Activated naive CD4-positive, alpha-beta T cell treated with Interleukin-2 at 50 U/mL for 16 hours (primary cell): Measurements from ENCODE around the gene TREH.
A peak's percentile ranks its signal among the peaks of the same experiment; 100 is the strongest.
"Not testable (repeated sequence)": the region's sequence is repeated elsewhere in the genome, so short reads cannot be mapped to it uniquely, and the experiment has no call there.

Experiments used
- DNase-seq: peaks from one replicate; pipeline ENCODE4 v3.0.0-alpha.2; 2020

Gene TREH

GRCh38 chr11:118696673-118697226, 17.3 kb upstream of the TREH start:
- DNase-seq: no peak

- DNase-seq: no peak
Measured at GRCh38 chr11:118694771-118695170, 15.3 kb upstream of the TREH start.

- no peak for DNase-seq
Measured at GRCh38 chr11:118694185-118694584, 14.7 kb upstream of the TREH start.

GRCh38 chr11:118691926-118692830, 12.7 kb upstream of the TREH start:
- peak; percentile 71 for DNase-seq

GRCh38 chr11:118690553-118691304, 11.3 kb upstream of the TREH start:
- no peak for DNase-seq

- DNase-seq: peak; percentile 84
Measured at GRCh38 chr11:118689852-118690552, 10.6 kb upstream of the TREH start.

- no peak for DNase-seq
Measured at GRCh38 chr11:118689503-118689851, 10.0 kb upstream of the TREH start.

GRCh38 chr11:118688851-118689502, 9.5 kb upstream of the TREH start:
- no peak for DNase-seq

GRCh38 chr11:118688339-118688738, 8.9 kb upstream of the TREH start:
- not testable (repeated sequence) for DNase-seq

- no peak for DNase-seq
Measured at GRCh38 chr11:118687906-118688305, 8.5 kb upstream of the TREH start.

GRCh38 chr11:118684187-118684586, 4.7 kb upstream of the TREH start:
- DNase-seq: no peak

- DNase-seq: not testable (repeated sequence)
Measured at GRCh38 chr11:118682939-118683338, 3.5 kb upstream of the TREH start.

GRCh38 chr11:118682372-118682771, 2.9 kb upstream of the TREH start:
- DNase-seq: no peak

- not testable (repeated sequence) for DNase-seq
Measured at GRCh38 chr11:118678908-118679307, 542 bp downstream of the TREH start.

GRCh38 chr11:118677977-118678376, 1.5 kb downstream of the TREH start:
- no peak for DNase-seq

- DNase-seq: no peak
Measured at GRCh38 chr11:118674082-118674435, 5.4 kb downstream of the TREH start.

- no peak for DNase-seq
Measured at GRCh38 chr11:118673361-118674081, 5.9 kb downstream of the TREH start.

GRCh38 chr11:118672846-118673245, 6.6 kb downstream of the TREH start:
- DNase-seq: no peak

GRCh38 chr11:118671254-118671653, 8.2 kb downstream of the TREH start:
- no peak for DNase-seq

- no peak for DNase-seq
Measured at GRCh38 chr11:118670063-118670462, 9.4 kb downstream of the TREH start.

GRCh38 chr11:118666371-118666770, 13.1 kb downstream of the TREH start:
- no peak for DNase-seq

GRCh38 chr11:118663902-118664301, 15.5 kb downstream of the TREH start:
- DNase-seq: no peak
